Adrenal gland (tissue), 12 donors: Measurements from ENCODE around the gene MGRN1. TPM values are rescaled to one million over a fixed set of nuclear protein-coding genes. Genes with fewer than 3 reads are reported as not detected.

Experiments used
- DNase-seq, 7 donors: peaks; one replicate each; pipeline ENCODE4 v3.0.0-alpha.2; 2019 to 2020
- H3K27ac ChIP-seq, 5 donors: fragments of 200-600 bp; sonication (generic) in 4 of 5; 1 replicate in 3 of 5; 2 replicates in 2 of 5; pipeline versions ENCODE4 v1.5.1 to v1.8.0; 2016 to 2020; ENCODE audit warnings: mild to moderate bottlenecking in 1 of 5
- H3K27me3 ChIP-seq: fragments of 200-600 bp; 2 replicates; pipeline ENCODE4 v1.8.0; 2021
- H3K36me3 ChIP-seq, 2 donors: fragments of 200-600 bp; replicated peaks in 1 of 2; 1 replicate in 1 of 2; 2 replicates in 1 of 2; pipeline versions ENCODE4 v1.5.1 to v1.8.0; 2018 to 2022
- H3K4me1 ChIP-seq, 2 donors: fragments of 200-600 bp; replicated peaks in 1 of 2; 1 replicate in 1 of 2; 2 replicates in 1 of 2; pipeline versions ENCODE4 v1.5.1 to v1.8.0; 2018 to 2021
- H3K4me3 ChIP-seq, 4 donors: fragments of 200-600 bp; sonication (generic) in 3 of 4; one replicate each; pipeline ENCODE4 v1.5.1; 2016 to 2018
- H3K9me3 ChIP-seq, 3 donors: fragments of 200-600 bp; sonication (generic) in 1 of 3; replicated peaks in 1 of 3; 1 replicate in 2 of 3; 2 replicates in 1 of 3; pipeline versions ENCODE4 v1.5.1 to v1.8.0; 2016 to 2021
- CTCF ChIP-seq, 6 experiments: fragments of 450-650 bp in 4 of 6; fragments of 200-600 bp in 2 of 6; sonication (generic) in 1 of 6; IDR thresholded peaks; 1 replicate in 5 of 6; 2 replicates in 1 of 6; pipeline versions ENCODE4 v1.5.1 to v1.8.0; 2016 to 2021; ENCODE audit warnings: antibody characterized with exemption in 6 of 6, mild to moderate bottlenecking in 2 of 6, moderate library complexity in 1 of 6
- POLR2A ChIP-seq, 2 donors: fragments of 450-650 bp; IDR thresholded peaks; one replicate each; pipeline ENCODE4 v1.6.1; 2017; ENCODE audit warnings: antibody characterized with exemption in 2 of 2, mild to moderate bottlenecking in 2 of 2, moderate library complexity in 1 of 2
- WGBS, 4 donors: extraction: QIAGEN DNeasy Blood & Tissue Kit in 2 of 4; methylation state at CpG; one replicate each; pipeline versions ENCODE4 v1.1.5 to v1.1.7; 2013 to 2017; 5-methylcytosine and 5-hydroxymethylcytosine counted together
- intact Hi-C, 2 donors: fragments of 100-400 bp; cut with DNase I; formaldehyde crosslinking; loops; one replicate each; pipeline versions ENCODE4 v1.14.1 to v1.15.0; 2022 to 2023
- polyA plus RNA-seq, 3 donors: library from polyadenylated mRNA; stranded (reverse); fragments of 200-250 nt in 2 of 3; fragments of 350-450 nt in 1 of 3; fragmentation: Illumina TruSeq in 1 of 3; extraction: RNeasy Lipid Tissue Mini Kit (QIAGEN cat#74804) in 1 of 3; gene quantifications; one replicate each; pipeline ENCODE4 v1.2.3, GENCODE V29; 2013 to 2014
- total RNA-seq, 9 donors: library from RNA; depleted of rRNA in 4 of 9; stranded (reverse); fragments of >200 nt in 4 of 9; fragments of 120-200 nt in 1 of 9; fragmentation: NEBNext Ultra II Directional in 1 of 9; extraction: Animal tissue kit (Norgen Biotek cat#: 25700) in 1 of 9; gene quantifications; one replicate each; pipeline versions ENCODE4 v1.1.0 to v1.2.4, GENCODE V29; 2013 to 2023
- donor health status: healthy with polysubstance abuse.
- donor health status: Bipolar disorder and iron deficiency.
- donor health status: DM: yes; HTN: yes; CAD: no.
- donor health status: DM: no; HTN: no; CAD: no.
- donor health status: DM: no; HTN: no; CAD: no.
- donor health status: DM: yes; HTN: yes; CAD: no.

MGRN1 gene
- total and polyA plus RNA-seq, 12 donors: 17.5 to 94.1 (median 58.4) TPM

GRCh38 chr16:4690946-4691665 is 66.5 kb downstream of the MGRN1 start:
- Histone ChIP-seq H3K9me3 (no peaks in the 10 kb centered on the region), H3K27ac (no peak overlapping the region), H3K4me1 (peaks cover 19 to 35% of the 10 kb centered on the region in 2 donors), H3K27me3 (no peaks in the 10 kb centered on the region), H3K4me3 (no peak overlapping the region), H3K36me3 (peaks cover 0 to 27% of the 10 kb centered on the region in 2 donors)
- intact Hi-C loops: no loop called here
- WGBS, 4 donors: 66 to 77% (median 72%) methylated on average over 6 to 19 of the region's 19 CpGs
- no peak for TF ChIP-seq POLR2A (IDR thresholded peaks at IDR 0.05)
- TF ChIP-seq CTCF (IDR thresholded peaks at IDR 0.05): no peak
- DNase-seq: peak in 2 of 7 donors; percentile 19 to 22

- TF ChIP-seq CTCF (IDR thresholded peaks at IDR 0.05) (no peak), POLR2A (IDR thresholded peaks at IDR 0.05) (no peak)
- Histone ChIP-seq H3K4me1 (peaks cover 24 to 43% of the 10 kb centered on the region in 2 donors), H3K27ac (no peak overlapping the region), H3K27me3 (no peaks in the 10 kb centered on the region), H3K9me3 (no peaks in the 10 kb centered on the region), H3K36me3 (peaks cover 0 to 27% of the 10 kb centered on the region in 2 donors), H3K4me3 (no peak overlapping the region)
- intact Hi-C loops: no loop called here
- 83 to 90% (median 87%) methylated on average over 6 to 20 of the region's 20 CpGs for WGBS, 4 donors
- peak in 1 of 7 donors; percentile 30 for DNase-seq
These were observed 67.2 kb downstream of the MGRN1 start for GRCh38 chr16:4691666-4692412.

GRCh38 chr16:4692460-4693295 is 68.1 kb downstream of the MGRN1 start:
- Histone ChIP-seq H3K27me3 (no peaks in the 10 kb centered on the region), H3K27ac (peak overlapping the region in 4 of 5 donors; percentile 74 to 98 (median 85)), H3K4me3 (peak overlapping the region in 2 of 4 donors; percentile 3 to 99), H3K36me3 (peaks cover 0 to 35% of the 10 kb centered on the region in 2 donors), H3K4me1 (peaks cover 33 to 49% of the 10 kb centered on the region in 2 donors), H3K9me3 (no peaks in the 10 kb centered on the region)
- intact Hi-C loops: no loop called here
- WGBS, 4 donors: 17 to 55% (median 27%) methylated on average over 7 to 31 of the region's 31 CpGs
- TF ChIP-seq CTCF (IDR thresholded peaks at IDR 0.05): peak in 2 of 6 experiments; percentile 11 to 29
- no peak for TF ChIP-seq POLR2A (IDR thresholded peaks at IDR 0.05)
- DNase-seq: peak in 5 of 7 donors; percentile 29 to 70 (median 65)
